HT-29 (cell line): ENCODE data around the gene MYBPHL. TPM values are rescaled to one million over a fixed set of nuclear protein-coding genes. Genes with fewer than 3 reads are reported as not detected.

Source experiments
- DNase-seq: peaks from one replicate; pipeline ENCODE4 v3.0.0-alpha.2; 2015; ENCODE audit warnings: low spot score
- total RNA-seq: library from RNA; depleted of rRNA; stranded (reverse); fragments of >200 nt; shearing (Covaris generic); gene quantifications from 2 replicates; pipeline ENCODE4 v1.2.3, GENCODE V29; 2014; rRNA removed

Gene MYBPHL
- total RNA-seq, result 0.13 TPM in 1 of 2 replicates, not detected in the other

DNA sequence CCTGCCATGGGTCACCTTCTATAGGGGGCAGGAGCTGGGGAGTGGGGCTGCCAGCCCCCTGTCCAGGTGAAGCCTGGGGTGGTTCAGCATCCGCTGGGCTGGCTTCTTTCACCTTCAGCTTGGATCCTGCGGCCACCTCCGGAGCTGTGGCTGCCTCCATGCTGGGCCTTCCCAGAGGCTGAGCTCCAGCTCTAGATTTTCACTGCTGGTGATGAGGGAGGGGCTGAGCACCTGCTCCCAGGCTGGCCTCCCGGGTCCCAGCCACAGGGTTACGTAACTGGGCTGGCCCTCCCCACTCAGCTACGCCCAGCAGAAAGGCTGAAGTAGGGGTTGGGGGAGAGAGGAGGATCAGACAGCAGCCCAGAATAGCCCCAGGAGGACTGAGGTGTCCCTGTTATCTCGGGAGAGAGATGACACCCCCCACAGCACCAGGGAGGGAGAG is at the start of gene MYBPHL:
MYBPHL (minus strand) TSS at position 180 of the 442 bp plus-strand sequence; CDS start at position 160, 20 bp downstream.
- no peak for DNase-seq

GRCh38 chr1:109356505-109356904 is 49.7 kb upstream of the MYBPHL start:
- no peak for DNase-seq

- no peak for DNase-seq
Measured at GRCh38 chr1:109354929-109355328, 48.1 kb upstream of the MYBPHL start.

- no peak for DNase-seq
Measured at GRCh38 chr1:109351457-109351856, 44.6 kb upstream of the MYBPHL start.

DNA sequence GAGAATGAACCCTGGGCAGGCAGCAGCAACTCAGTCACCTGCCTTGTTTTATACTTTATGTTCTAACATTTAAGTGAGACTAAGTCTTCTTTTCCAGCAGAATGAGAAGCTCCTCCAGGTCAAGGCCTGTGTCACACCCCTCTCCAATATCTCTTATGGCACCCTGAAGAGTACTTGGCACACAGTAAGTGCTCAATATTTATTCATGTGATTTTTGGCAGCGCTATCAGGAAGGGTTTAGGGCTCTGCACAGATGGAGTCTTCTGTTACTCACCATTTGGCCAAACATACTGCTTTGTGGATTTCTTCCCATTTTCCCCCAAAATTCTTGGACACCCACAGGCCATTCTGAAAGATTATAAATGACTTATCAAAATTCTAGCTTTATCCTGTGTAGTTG is 43.8 kb upstream of the MYBPHL start:
- no peak for DNase-seq

DNA sequence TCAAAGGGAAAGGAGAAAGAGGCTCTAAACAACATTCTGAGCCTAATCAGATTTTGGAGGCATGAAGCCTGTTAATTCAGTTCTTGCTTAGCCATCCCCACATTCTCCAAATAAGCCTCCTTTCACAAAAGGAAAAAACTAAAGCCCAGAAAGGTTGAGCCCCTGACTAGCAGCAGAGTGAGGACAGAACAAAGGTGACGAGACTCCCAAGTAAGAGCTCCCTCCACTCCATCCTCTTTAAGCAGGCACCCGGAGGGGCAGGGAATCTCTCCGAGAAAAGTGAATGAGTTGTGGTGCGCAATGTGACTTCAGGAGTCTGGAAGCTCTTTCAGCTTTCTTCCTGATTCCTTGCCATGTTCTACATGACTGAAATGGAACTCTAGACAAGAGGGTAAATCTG is 43.4 kb upstream of the MYBPHL start:
- DNase-seq, result no peak

DNA sequence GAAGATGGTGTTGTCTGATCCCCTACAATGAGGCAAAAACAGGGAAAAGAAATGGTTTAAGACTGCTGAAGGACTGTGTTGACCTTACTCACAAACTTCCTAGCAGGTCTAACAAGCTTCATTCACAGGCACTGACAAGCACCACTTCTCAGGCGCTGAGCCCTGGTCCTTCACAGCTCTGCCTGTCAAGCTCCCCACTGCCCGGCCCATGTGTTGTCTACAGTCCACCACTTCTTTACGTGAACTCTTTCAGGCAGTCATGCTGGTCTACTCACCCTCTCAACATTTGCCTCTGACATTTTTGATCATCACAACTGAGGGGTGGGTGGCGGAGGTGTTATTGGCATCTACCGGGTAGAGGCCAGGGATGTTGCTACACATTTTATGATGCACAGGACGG is 40.7 kb upstream of the MYBPHL start:
- DNase-seq, result no peak

- DNase-seq, result no peak
Measured at GRCh38 chr1:109341944-109342930, 35.4 kb upstream of the MYBPHL start.

DNA sequence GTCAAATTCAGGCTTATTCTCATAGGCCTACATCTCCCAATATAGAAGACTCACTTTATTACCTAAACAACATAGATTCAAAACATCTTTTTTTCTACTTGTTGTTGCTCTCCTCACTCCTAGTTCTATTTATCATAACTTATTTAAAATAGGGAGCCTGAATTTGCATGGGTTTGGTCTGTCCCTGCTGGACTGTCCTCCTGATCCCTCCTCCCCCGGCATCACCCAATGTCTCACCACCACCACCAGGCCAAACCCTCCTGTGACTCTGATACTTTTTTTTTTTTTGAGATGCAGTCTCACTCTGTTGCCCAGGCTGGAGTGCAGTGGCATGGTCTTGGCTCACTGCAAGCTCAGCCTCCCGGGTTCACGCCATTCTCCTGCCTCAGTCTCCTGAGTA is 31.8 kb upstream of the MYBPHL start:
- no peak for DNase-seq

- DNase-seq, result no peak
Measured at GRCh38 chr1:109338091-109338490, 31.3 kb upstream of the MYBPHL start.

- no peak for DNase-seq
Measured at GRCh38 chr1:109335091-109335490, 28.3 kb upstream of the MYBPHL start.

DNA sequence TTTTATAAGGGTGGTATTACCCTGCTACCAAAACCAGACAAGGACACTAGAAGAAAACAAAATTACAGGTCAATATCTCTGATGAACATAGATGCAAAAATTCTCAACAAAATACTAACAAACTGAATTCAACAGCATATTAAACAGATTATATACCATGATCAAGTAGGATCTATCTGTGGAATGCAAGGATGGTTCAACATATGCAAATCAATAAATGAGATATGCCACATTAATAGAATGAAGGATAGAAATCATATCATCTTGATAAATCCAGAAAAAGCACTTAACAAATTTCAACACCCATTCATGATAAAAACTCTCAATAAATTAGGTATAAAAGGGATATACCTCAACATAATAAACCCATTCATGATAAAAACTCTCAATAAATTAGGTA is 24.3 kb upstream of the MYBPHL start:
- DNase-seq, result no peak

DNA sequence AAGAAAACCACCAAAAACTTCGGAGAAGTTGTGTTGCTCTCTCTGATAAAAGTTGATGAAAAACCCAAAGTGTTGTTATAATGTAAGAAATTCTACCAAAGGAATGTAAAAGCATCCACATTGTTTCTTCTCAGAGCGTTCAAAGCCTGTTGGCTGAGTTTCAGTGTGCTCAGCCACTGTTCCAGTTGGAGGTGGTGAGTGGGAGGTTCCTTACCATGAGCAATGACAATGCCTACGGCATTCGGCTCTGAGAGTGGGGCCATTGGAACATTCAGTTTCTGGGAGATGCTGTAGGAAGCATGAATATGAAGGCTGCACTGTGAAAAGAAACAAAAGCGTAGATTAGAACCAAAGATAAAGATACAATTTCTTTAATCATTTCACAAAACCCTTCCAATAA is 20.5 kb upstream of the MYBPHL start:
- no peak for DNase-seq

- DNase-seq, result no peak
Measured at GRCh38 chr1:109322974-109323373, 16.2 kb upstream of the MYBPHL start.

- no peak for DNase-seq
Measured at GRCh38 chr1:109319114-109319513, 12.3 kb upstream of the MYBPHL start.

GRCh38 chr1:109316506-109316905 is 9.7 kb upstream of the MYBPHL start:
- DNase-seq, result no peak

- no peak for DNase-seq
Measured at GRCh38 chr1:109315288-109315687, 8.5 kb upstream of the MYBPHL start.

GRCh38 chr1:109314795-109315194 is 8.0 kb upstream of the MYBPHL start:
- no peak for DNase-seq

DNA sequence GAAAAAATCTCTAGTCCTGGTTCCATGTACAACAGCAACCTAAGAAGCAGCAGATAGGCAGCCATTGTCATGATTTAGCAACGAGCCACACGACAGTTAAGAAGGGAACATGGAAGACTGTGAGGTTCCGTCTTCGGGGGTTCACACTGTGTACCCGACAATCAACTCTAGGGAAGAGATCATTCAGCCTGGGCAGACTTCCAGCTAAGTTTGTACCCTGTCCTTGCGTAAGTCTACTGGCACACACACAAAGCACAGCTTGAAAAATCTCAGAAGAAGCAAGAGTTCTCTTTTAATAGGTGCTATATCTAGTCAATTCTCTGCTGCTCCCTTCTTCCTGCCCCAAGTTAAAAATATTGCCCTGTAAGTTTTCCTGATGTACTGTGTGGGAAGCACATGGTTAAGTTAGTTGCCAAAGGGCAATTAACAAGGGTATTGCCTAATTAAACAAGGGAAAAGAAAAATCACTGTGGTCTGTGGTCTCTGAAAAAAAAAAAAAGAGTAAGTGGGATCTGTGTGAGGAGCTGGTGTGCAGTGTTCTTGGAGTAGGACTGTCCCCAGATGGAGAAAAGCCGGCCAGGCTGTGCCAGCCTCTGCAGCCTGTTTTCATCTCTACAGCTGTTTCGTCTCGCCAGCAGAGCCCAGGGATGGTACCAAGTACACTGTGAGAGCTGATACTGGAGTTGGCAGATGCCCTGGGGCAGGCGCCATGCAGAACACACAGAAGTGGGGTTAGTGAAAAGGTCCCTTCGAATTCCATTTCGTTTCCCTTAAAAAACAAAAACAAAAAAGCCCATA is 6.4 kb upstream of the MYBPHL start:
- DNase-seq, result no peak

DNA sequence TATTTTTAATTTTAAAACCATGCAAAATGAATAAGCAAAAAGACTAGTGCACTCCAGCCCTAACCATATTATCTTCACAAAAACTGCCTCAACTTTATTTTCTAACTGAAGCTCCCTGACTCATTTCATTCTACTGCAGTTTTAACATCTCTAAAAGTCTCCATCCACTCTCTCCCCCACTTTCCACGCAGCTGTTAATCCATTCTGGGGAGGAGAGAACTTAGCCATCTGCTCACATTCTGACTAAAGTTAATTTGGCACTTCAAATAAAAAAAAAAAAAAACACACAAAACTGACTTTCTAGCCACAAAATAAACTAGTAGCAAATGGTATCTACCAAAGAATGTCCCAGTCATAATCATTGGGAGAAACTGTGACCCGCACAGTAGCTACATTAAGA is 5.4 kb upstream of the MYBPHL start:
- DNase-seq, result no peak

GRCh38 chr1:109309347-109309746 is 2.5 kb upstream of the MYBPHL start:
- DNase-seq, result no peak

- DNase-seq, result no peak
Measured at GRCh38 chr1:109307274-109308021, 637 bp upstream of the MYBPHL start.
